Smooth muscle cell of the brain vasculature (primary cell): ENCODE data around the gene EPS8L3.
"Not testable (repeated sequence)": the region's sequence is repeated elsewhere in the genome, so short reads cannot be mapped to it uniquely, and the experiment has no call there.

Experiments used
- DNase-seq: peaks from one replicate; pipeline ENCODE4 v3.0.0-alpha.2; 2012; ENCODE audit warnings: low read depth, low spot score

Gene EPS8L3

GRCh38 chr1:109764561-109765482, 1.1 kb upstream of the EPS8L3 start:
- no peak for DNase-seq

GRCh38 chr1:109762821-109763645, 690 bp downstream of the EPS8L3 start:
- no peak for DNase-seq

- DNase-seq = no peak
These were observed 1.6 kb downstream of the EPS8L3 start for GRCh38 chr1:109762039-109762585.

- DNase-seq = no peak
These were observed 2.3 kb downstream of the EPS8L3 start for GRCh38 chr1:109761227-109762038.

GRCh38 chr1:109760581-109761226, 3.0 kb downstream of the EPS8L3 start:
- DNase-seq = no peak

- DNase-seq = no peak
These were observed 4.0 kb downstream of the EPS8L3 start for GRCh38 chr1:109759513-109760334.

- no peak for DNase-seq
These were observed 5.6 kb downstream of the EPS8L3 start for GRCh38 chr1:109757936-109758786.

GRCh38 chr1:109756848-109757521, 6.7 kb downstream of the EPS8L3 start:
- DNase-seq = no peak

- DNase-seq = not testable (repeated sequence)
These were observed 7.4 kb downstream of the EPS8L3 start for GRCh38 chr1:109756325-109756724.

GRCh38 chr1:109754738-109755137, 9.0 kb downstream of the EPS8L3 start:
- no peak for DNase-seq

- no peak for DNase-seq
These were observed 12.0 kb downstream of the EPS8L3 start for GRCh38 chr1:109751531-109752260.

GRCh38 chr1:109750920-109751319, 12.8 kb downstream of the EPS8L3 start:
- DNase-seq = no peak

GRCh38 chr1:109750241-109750882, 13.4 kb downstream of the EPS8L3 start:
- no peak for DNase-seq

GRCh38 chr1:109749221-109749620, 14.5 kb downstream of the EPS8L3 start:
- no peak for DNase-seq

- not testable (repeated sequence) for DNase-seq
These were observed 15.4 kb downstream of the EPS8L3 start for GRCh38 chr1:109748311-109748710.

- no peak for DNase-seq
These were observed 22.9 kb downstream of the EPS8L3 start, which contains the start of gene GSTM3 for GRCh38 chr1:109740615-109741373. Gene GSTM3, minus strand, starts transcription at chr1:109741038. Its CDS starts 751 bp downstream, at chr1:109740287.
